OCI-LY7 (cell line): ENCODE results near the gene ADGRL2.

Experiments
- EZH2phosphoT487 ChIP-seq: fragments of 200-600 bp; sonication (generic); IDR thresholded peaks from 2 replicates; pipeline ENCODE4 v1.6.1; 2018; ENCODE audit warnings: low read depth, borderline replicate concordance, mild to moderate bottlenecking, mixed run types, antibody characterized with exemption, low read length, moderate library complexity, mixed read lengths
- TF ChIP-seq, protein P1 (sequence below): fragments of 200-600 bp; sonication (generic); conservative IDR thresholded peaks from 2 replicates; pipeline ENCODE4 v1.5.1; 2014; ENCODE audit warnings: mild to moderate bottlenecking, antibody characterized with exemption, low read length, moderate library complexity, mixed read lengths

DNA sequence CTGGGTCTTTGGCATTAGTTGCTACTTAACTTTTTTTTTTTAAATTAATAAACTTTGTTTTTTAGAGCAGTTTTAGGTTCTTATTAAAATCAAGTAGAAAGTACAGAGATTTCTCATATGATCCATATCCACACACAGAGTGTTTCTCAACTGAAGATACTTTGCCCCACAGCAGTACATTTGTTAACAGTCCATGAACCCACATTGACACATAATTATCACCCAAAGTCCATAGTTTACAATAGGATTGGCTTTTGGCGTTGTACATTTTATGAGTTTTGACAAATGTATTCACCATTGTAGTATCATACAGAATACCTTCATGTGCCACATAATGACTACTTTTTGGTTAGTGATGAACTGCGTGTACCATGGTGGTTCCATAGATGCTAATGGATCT, 106.8 kb downstream of the ADGRL2 start:
- TF ChIP-seq, protein P1, sequence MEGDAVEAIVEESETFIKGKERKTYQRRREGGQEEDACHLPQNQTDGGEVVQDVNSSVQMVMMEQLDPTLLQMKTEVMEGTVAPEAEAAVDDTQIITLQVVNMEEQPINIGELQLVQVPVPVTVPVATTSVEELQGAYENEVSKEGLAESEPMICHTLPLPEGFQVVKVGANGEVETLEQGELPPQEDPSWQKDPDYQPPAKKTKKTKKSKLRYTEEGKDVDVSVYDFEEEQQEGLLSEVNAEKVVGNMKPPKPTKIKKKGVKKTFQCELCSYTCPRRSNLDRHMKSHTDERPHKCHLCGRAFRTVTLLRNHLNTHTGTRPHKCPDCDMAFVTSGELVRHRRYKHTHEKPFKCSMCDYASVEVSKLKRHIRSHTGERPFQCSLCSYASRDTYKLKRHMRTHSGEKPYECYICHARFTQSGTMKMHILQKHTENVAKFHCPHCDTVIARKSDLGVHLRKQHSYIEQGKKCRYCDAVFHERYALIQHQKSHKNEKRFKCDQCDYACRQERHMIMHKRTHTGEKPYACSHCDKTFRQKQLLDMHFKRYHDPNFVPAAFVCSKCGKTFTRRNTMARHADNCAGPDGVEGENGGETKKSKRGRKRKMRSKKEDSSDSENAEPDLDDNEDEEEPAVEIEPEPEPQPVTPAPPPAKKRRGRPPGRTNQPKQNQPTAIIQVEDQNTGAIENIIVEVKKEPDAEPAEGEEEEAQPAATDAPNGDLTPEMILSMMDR = no peak
- no peak for TF ChIP-seq EZH2phosphoT487
